Activated CD8-positive, alpha-beta memory T cell treated with anti-CD3 and anti-CD28 coated beads, Interleukin-2, amount 10 ng/mL, durations not matched to agents 7 days and 5 days (primary cell): ENCODE measurements around the gene HID1. TPM values are rescaled to one million over a fixed set of nuclear protein-coding genes. Genes with fewer than 3 reads are reported as not detected.

Source experiments
- ATAC-seq: fragments of 150-1000 bp; cut with Tn5 transposase; one replicate; pipeline ENCODE4 v1.10.0; 2021; ENCODE audit warnings: moderate library complexity
- CTCF ChIA-PET: fragments of 350-600 bp; sonication (Branson Sonifier 250); formaldehyde crosslinking; loops from one replicate; lab custom pipeline; 2021; ENCODE audit warnings: antibody characterized with exemption; lab: Charles Lee
- DNase-seq: peaks from one replicate; pipeline ENCODE4 v3.0.0-alpha.2; 2020
- H3K27ac Mint-ChIP-seq: one replicate; pipeline ENCODE4 v1.8.0; 2021; ENCODE audit warnings: mild to moderate bottlenecking, mixed read lengths
- H3K27me3 Mint-ChIP-seq: one replicate; pipeline ENCODE4 v1.8.0; 2021; ENCODE audit warnings: mixed read lengths
- H3K36me3 Mint-ChIP-seq: one replicate; pipeline ENCODE4 v1.8.0; 2021; ENCODE audit warnings: mild to moderate bottlenecking, mixed read lengths
- H3K4me1 Mint-ChIP-seq: one replicate; pipeline ENCODE4 v1.8.0; 2021; ENCODE audit warnings: mixed read lengths
- H3K4me3 Mint-ChIP-seq: one replicate; pipeline ENCODE4 v1.8.0; 2021; ENCODE audit warnings: mild to moderate bottlenecking, moderate library complexity, mixed read lengths
- H3K9me3 Mint-ChIP-seq: one replicate; pipeline ENCODE4 v1.8.0; 2022; ENCODE audit warnings: low read depth, mixed read lengths
- total RNA-seq, 2 experiments: library from RNA; stranded (reverse); gene quantifications; one replicate each; pipeline ENCODE4 v1.2.3, GENCODE V29; 2021

HID1 gene
- total RNA-seq, 2 experiments from 2014 or later = not detected

DNA sequence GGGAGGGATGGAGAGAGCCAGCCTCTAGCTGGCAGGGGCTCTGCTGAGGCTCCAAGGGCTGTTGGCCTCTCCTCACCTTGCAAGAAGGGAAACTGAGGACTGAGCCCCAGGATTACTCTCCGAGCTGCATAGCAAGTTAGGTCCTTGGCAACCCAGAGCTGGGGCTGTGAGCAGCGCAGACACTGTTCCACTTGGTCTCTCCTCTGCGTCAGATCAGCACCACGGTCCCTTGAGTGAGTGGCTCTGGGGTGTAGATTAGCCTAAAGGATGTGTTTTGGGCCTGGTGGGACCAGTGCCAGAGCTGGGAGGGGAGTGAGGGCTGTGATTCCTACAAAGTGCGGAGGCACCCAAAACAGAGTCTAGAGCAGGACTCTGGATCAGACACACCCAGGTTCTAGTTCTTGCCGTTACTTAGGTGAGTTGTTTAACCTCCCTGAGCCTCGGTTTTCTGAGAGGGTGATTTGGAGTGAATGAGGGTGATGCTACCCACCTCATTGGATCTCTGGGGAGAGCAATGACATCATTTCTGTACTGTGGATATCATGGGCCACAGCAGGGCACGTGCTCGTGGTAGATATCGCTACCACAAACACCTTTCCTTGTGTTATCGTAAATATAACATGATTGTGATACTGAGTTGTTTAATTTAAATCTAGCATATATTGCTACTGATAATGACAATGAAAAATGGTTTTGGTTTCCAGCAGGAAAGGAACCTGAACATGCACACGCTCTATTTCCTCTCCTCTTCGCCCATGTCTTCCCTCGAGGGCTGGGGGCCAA lies 71.0 kb downstream of the HID1 start:
- no peaks in the 10 kb centered on the region for H3K36me3 Mint-ChIP-seq
- no peak overlapping the region for H3K27ac Mint-ChIP-seq
- ATAC-seq (no peak), DNase-seq (no peak)
- CTCF ChIA-PET = interaction anchor here (1.1 kb wide), 1 partner anchor 18 kb away, joined by 4 read pairs; no protein-coding TSS in a partner anchor
- H3K27me3 Mint-ChIP-seq = peaks cover 20% of the 10 kb centered on the region
- no peaks in the 10 kb centered on the region for H3K9me3 Mint-ChIP-seq
- H3K4me1 Mint-ChIP-seq = no peaks in the 10 kb centered on the region
- H3K4me3 Mint-ChIP-seq = no peak overlapping the region

Other genes with a start within 250 kb of the HID1 start
- gene RAB37, start 235.5 kb downstream of the HID1 start, total RNA-seq = 10 to 100 TPM; 36.7 to 51.7 TPM
- 100 to 1,000 TPM; 284 to 377 TPM for gene NHERF1, start 224.1 kb downstream of the HID1 start, total RNA-seq
- 10 to 100 TPM; 34.1 to 34.5 TPM for gene NAT9, start 196.4 kb downstream of the HID1 start, total RNA-seq
- under 1 TPM; 0.07 to 0.09 TPM for gene GRIN2C, start 112.9 kb downstream of the HID1 start, total RNA-seq
- 10 to 100 TPM; 38.2 to 39.4 TPM for gene FDXR, start 99.8 kb downstream of the HID1 start, total RNA-seq
- not detected for gene FADS6, start 79.1 kb downstream of the HID1 start, total RNA-seq
- not detected for gene USH1G, start 49.5 kb downstream of the HID1 start, total RNA-seq
- not detected for gene OTOP2, start 48.5 kb downstream of the HID1 start, total RNA-seq
- not detected for gene OTOP3, start 36.9 kb downstream of the HID1 start, total RNA-seq
- gene CDR2L, start 14.9 kb upstream of the HID1 start, total RNA-seq = under 1 TPM; 0.32 to 0.47 TPM
- gene MRPL58, start 39.9 kb upstream of the HID1 start, total RNA-seq = 10 to 100 TPM; 45.9 to 53.1 TPM
- 100 to 1,000 TPM; 188 to 210 TPM for gene ATP5PD, start 74.2 kb upstream of the HID1 start, total RNA-seq
- 10 to 100 TPM; 16.8 to 19.1 TPM for gene KCTD2, start 74.5 kb upstream of the HID1 start, total RNA-seq
- gene SLC16A5, start 115.2 kb upstream of the HID1 start, total RNA-seq = 1 to 10 TPM; 2.3 to 3.2 TPM
- gene ARMC7, start 137.2 kb upstream of the HID1 start, total RNA-seq = 10 to 100 TPM; 13.5 to 14.5 TPM
- 10 to 100 TPM; 65.2 to 73.1 TPM for gene NT5C, start 159.0 kb upstream of the HID1 start, total RNA-seq
- gene JPT1, start 181.8 kb upstream of the HID1 start, total RNA-seq = 100 to 1,000 TPM; 277 to 301 TPM
- 100 to 1,000 TPM; 469 to 639 TPM for gene SUMO2, start 210.2 kb upstream of the HID1 start, total RNA-seq
- gene NUP85, start 232.9 kb upstream of the HID1 start, total RNA-seq = 100 to 1,000 TPM; 164 to 176 TPM